CMK (cell line): Measurements from ENCODE around the gene SLC30A5.
"Not testable (repeated sequence)": the region's sequence is repeated elsewhere in the genome, so short reads cannot be mapped to it uniquely, and the experiment has no call there.

ENCODE experiments used
- DNase-seq: peaks from one replicate; pipeline ENCODE4 v3.0.0-alpha.2; 2010; ENCODE audit warnings: low read depth

Gene SLC30A5

GRCh38 chr5:69093771-69094482 lies at the start of gene SLC30A5:
Gene SLC30A5 (plus strand): TSS chr5:69094014. CDS start chr5:69094256, 242 bp downstream.
- peak; percentile 97 for DNase-seq

- DNase-seq: not testable (repeated sequence)
Measured at GRCh38 chr5:69045213-69045612, 48.6 kb upstream of the SLC30A5 start.

- no peak for DNase-seq
Measured at GRCh38 chr5:69046375-69046957, 47.3 kb upstream of the SLC30A5 start.

GRCh38 chr5:69048230-69048629 lies 45.6 kb upstream of the SLC30A5 start:
- DNase-seq: no peak

GRCh38 chr5:69049151-69049550 lies 44.7 kb upstream of the SLC30A5 start:
- no peak for DNase-seq

- DNase-seq: no peak
Measured at GRCh38 chr5:69049796-69050195, 44.0 kb upstream of the SLC30A5 start.

- DNase-seq: no peak
Measured at GRCh38 chr5:69050214-69050613, 43.6 kb upstream of the SLC30A5 start.

GRCh38 chr5:69052181-69052580 lies 41.6 kb upstream of the SLC30A5 start:
- no peak for DNase-seq

GRCh38 chr5:69074664-69075521 lies 18.9 kb upstream of the SLC30A5 start:
- no peak for DNase-seq

- no peak for DNase-seq
Measured at GRCh38 chr5:69075522-69076179, 18.2 kb upstream of the SLC30A5 start.

- no peak for DNase-seq
Measured at GRCh38 chr5:69078921-69079540, 14.8 kb upstream of the SLC30A5 start.

GRCh38 chr5:69079556-69079955 lies 14.3 kb upstream of the SLC30A5 start:
- no peak for DNase-seq

GRCh38 chr5:69083412-69083811 lies 10.4 kb upstream of the SLC30A5 start:
- no peak for DNase-seq

- no peak for DNase-seq
Measured at GRCh38 chr5:69084195-69084594, 9.6 kb upstream of the SLC30A5 start.

- DNase-seq: no peak
Measured at GRCh38 chr5:69084903-69085302, 8.9 kb upstream of the SLC30A5 start.

- DNase-seq: no peak
Measured at GRCh38 chr5:69086206-69086605, 7.6 kb upstream of the SLC30A5 start.

- not testable (repeated sequence) for DNase-seq
Measured at GRCh38 chr5:69088006-69088405, 5.8 kb upstream of the SLC30A5 start.

GRCh38 chr5:69090158-69090557 lies 3.7 kb upstream of the SLC30A5 start:
- DNase-seq: no peak

GRCh38 chr5:69091771-69092170 lies 2.0 kb upstream of the SLC30A5 start:
- no peak for DNase-seq

GRCh38 chr5:69092969-69093368 lies 845 bp upstream of the SLC30A5 start:
- no peak for DNase-seq

GRCh38 chr5:69099302-69099701 lies 5.5 kb downstream of the SLC30A5 start:
- DNase-seq: no peak

GRCh38 chr5:69103521-69103920 lies 9.7 kb downstream of the SLC30A5 start:
- DNase-seq: no peak
